Activated gamma-delta T cell treated with anti-CD3 and anti-CD28 coated beads, Interleukin-2, amount 50 U/mL, for 16 hours (primary cell): ENCODE measurements around the gene EFHD1.
"Not testable (repeated sequence)": the region's sequence is repeated elsewhere in the genome, so short reads cannot be mapped to it uniquely, and the experiment has no call there.

Source experiments
- DNase-seq: peaks from one replicate; pipeline ENCODE4 v3.0.0-alpha.2; 2020; ENCODE audit warnings: low read depth

EFHD1 gene

DNA sequence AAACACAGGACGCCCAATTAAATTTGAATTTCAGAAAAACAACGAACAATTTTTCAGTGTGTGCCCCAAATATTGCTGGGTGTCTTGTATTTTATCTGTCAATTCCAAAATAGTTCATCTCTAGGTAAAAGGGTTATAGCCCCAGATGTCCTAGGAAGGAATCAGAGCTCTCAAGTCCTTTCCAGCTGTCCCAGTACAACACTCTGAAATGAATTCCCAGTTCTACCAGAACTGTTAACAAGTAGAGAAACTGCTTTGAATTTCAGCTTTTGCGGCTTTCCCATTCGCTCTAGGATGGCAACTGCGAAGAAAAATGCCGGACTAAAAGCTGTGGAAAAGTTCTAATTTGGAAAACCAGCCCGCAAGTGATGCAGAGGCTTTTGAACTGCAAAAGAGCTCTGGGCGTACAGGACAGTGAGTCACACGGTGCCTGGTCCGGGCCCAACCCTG is 63.2 kb downstream of the EFHD1 start:
- no peak for DNase-seq

DNA sequence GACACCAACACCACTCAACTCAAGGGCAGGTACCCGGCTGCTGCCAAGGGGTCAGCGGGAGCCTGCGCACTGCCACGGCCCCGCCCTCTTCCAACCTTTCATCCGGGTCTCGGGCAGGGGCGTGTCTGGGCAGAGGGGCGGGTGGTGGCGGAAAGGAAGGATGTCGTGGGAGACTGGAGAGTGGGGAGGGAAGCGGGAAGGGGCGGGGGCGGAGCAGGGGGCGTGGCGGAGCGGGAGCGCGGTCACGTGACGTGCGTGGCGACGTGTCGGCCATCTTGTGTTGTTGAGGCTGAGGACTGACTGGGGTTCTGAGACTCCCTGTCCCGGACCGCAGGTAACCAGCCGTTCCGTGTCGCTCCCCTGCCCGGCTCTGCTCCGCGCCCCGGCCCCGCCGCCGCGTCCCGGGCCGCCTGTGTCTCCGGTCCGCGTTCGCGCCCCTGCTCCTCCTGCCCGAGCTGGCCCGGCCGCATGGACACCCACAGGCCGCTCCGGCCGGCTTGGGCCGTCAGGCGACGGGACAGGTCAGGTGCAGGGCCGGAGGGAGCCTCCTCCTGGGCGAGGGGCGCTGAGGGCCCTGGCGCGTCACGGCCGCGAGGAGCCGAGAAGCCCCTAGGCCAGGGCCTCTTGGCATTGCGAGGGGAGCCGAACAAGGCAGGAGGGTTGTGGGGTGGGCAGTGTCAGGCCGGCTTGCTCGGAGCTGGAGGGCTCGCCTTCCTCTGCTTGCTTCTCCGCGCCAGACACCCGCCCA is 63.8 kb downstream of the EFHD1 start, which contains the start of gene GIGYF2:
GIGYF2 (plus strand) TSS at position 273 of the 748 bp plus-strand sequence. CDS start 37,867 bp downstream, outside the sequence.
- DNase-seq, result peak; percentile 87

DNA sequence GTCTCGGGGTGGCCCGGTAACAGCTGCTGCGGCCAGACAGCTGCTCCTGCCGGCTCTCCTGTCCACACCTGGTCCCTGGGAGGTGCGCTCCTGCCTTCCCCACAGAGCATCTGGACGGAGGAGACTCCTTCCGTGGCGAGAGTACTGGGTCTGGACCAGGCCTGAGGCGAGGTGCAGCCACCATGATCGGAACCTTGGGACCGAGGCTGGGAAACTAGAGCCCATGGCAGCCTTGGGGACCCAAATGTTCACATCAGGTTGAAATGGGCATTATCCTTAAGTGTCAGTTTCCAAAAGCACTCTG is 64.4 kb downstream of the EFHD1 start:
- no peak for DNase-seq

DNA sequence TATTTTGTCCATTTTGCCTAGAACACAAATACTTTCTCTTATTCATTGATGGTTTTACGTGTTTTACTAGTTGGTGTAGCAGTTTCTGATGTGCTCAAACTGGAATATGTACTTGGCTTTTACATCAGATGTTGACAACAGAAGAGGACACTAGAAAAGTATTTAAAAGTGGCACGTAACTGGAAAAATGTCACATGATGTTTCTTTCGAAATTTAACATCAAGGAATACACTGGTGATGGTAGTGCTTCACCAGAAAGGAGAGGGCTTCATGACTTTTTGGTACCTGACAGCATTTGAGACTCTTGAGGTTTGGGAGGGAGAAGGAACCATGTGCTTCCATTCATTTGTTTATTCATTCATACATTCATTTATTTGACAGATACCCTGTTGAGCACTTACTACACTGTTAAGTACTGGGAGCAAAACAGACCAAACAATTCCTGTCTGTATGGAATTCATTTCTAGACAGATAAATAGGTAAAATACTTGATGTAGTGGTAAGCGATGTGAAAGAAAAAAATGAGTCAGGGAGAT is 65.2 kb downstream of the EFHD1 start:
- DNase-seq, result no peak

DNA sequence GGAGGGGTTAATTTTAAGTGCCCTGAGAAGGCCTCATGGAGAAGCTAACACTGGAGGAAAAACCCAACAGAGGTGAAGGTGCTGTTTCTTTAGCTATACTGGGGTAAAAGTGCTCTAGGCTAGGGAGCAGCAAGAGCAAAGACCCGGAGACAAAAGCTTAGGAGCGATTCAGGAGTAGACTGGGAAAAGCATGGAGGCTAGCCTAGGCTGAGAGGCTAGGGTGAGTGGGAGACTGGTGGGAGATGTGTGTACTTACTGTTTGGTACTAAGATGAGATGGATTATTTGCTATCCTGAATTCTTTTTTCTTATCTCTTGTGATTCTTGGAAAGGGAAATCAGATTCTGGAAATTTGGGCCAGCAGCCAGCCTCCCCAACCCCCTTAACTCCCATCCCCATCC is 65.7 kb downstream of the EFHD1 start:
- DNase-seq, result no peak

DNA sequence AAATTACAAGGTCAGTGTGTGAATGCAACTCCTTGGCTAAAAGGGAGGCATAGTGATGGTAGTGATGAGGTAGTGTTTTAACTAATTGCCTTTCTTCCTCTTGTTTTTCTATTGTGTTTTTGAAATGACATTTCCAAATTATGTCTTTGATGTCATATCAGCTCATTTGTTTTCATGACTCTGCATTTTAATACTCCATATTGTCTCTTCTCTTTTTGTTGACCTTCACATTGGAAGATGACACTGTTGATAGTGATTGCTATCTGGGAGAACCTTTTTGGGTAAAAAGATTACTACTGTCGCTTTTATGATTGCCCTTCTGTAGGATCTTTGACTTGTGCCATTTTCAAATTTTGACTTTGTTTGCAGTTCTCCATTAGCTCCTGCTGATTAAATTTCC is 66.8 kb downstream of the EFHD1 start:
- no peak for DNase-seq

DNA sequence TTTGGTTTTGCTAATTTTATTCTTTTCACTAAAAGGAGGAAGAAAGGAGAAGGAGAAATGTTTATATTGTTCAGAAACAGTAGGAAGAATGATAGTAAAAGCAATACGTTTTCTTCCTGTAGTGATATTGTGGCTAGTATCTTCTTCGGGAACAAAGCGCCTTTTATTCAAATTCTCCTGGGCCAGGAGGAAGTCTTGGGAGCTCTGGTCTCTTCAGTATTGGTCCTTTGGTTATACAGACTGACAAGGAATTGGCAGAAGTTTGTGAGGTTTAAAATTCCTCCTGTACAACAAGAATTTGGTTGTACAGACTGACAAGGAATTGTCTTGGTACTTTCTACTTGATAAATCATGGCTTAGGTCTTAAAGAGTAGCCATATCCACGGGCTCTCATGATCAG is 73.7 kb downstream of the EFHD1 start:
- DNase-seq, result no peak

DNA sequence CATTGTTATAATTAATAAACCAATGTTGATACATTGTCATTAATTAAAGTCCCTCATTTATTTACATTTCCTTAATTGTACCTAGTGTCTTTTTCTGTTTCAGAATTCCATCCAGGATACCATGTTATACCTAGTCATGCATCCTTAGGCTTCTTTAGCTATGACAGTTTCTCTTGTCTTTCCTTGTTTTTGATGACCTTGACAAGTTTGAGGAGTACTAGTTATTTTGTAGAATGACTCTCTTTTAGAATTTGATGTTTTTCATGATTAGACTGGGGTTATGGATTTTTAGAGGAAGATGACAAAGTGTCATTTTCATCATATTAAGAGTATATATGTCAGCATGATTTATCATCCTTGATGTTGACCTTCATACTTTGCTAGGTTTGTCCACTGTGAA is 80.1 kb downstream of the EFHD1 start:
- DNase-seq, result no peak

DNA sequence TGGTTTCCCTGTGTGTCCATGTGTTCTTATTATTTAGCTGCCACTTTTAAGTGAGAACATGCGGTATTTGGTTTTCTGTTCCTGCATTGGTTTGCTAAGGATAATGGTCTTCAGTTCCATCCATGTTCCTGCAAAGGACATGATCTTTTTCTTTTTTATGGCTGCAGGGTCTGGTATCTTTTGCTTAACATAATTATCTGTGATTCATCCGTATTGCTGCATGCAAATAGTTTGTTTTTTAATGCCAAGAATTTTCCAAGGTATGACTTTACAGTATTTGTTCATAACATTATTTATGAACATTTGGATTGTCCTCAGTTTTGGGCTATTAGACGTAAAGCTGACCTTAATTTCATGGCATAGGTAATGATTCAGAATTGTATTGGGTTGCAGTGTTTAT is 81.6 kb downstream of the EFHD1 start:
- DNase-seq, result no peak

DNA sequence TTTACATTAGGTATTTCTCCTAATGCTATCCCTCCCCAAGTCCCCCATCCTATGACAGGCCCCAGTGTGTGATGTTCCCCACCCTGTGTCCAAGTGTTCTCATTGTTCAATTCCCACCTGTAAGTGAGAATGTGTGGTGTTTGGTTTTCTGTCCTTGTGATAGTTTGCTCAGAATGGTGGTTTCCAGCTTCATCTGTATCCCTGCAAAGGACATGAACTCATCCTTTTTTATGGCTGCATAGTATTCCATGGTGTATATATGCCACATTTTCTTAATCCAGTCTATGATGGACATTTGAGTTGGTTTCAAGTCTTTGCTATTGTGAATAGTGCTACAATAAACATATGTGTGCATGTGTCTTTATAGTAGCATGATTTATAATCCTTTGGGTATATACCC is 86.7 kb downstream of the EFHD1 start:
- not testable (repeated sequence) for DNase-seq

DNA sequence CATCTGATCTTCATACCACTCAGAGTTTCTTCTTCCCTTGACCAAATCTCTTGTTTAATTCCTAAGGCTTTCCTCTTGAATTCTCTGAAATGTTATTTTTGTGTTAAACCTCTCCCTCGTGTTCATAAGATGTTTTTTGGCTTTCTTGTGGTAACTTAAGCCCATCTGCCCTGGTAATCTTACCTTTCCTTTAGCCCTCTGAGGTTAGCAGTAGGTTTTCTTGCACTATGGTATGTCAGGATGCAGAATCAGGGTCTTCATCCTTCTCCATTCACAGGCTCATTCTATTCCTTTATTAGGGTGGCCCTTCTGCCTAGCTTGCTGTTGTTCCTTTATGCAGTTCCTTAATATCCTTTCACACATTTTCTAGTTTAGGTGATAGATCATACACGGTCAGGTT is 87.9 kb downstream of the EFHD1 start:
- no peak for DNase-seq

DNA sequence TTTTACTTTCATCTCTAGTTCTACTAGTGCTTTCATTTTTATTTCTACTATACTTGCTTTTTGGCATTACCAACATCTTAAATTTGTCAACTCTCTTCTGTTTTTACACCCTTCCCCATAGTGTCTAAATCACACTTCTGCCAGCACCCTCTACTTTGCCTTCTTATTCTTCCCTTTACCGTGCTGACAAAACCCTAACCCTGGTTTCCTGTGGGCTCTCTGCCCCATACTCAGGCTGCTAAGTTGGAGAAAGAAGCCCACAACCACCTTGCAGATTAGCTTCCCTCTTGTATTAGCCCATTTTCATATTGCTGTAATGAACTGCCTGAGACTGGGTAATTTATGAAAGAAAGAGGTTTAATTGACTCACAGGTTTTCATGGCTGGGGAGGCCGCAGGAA is 88.5 kb downstream of the EFHD1 start:
- DNase-seq, result no peak

DNA sequence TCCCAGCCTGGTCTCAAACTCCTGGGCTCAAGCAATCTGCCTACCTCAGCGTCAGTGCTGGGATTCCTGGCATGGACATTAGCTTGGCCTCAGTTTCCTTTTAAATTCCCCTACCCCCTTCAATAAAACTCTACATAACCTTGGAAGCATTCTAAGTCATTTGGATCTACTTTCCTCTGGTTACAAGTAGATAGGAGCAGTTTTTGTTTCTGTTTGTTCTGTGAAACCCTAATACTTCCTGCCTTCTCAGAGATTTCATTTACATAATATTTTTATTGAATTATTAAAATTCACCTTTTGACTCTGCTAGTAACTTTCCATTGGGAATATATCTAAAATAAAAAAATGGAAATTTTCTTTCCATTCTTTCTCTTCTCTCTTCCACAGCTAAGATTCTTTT is 89.6 kb downstream of the EFHD1 start:
- no peak for DNase-seq

DNA sequence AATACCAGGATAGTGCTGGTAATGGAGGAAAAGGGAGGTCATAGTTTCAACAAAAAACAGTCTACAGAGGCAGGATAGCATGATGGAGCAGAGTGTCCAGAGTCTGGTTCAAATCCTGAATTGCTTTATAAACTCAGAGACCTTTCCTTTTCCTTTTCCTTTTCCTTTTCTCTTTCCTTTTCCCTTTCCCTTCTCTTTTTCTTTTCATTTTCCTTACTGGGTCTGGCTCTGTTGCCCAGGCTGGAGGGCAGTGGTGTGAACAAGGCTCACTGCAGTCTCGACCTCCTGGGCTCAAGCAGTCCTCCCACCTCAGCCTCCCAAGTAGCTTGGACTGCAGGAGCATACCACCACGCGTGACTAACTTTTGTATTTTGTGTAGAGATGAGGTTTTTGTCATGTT is 95.4 kb downstream of the EFHD1 start:
- DNase-seq, result no peak

DNA sequence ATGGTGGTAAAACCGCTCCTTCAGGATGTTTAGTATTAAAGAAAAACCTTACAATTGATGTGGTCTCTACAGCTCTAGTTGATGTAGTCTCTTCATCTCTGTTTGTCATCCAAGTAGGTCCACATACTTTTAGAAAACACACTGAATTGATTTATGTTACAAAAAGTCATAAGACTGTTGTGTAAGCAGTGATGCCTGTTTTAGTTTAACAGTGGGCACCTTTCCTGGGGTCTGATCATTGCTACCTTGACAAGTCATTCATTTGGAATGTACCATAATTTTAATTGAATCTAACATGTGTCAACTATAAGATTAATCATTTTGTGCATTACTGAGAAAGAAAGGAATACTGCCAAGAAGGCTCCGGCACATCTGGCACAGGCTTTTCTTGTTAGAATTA is 98.1 kb downstream of the EFHD1 start:
- DNase-seq, result no peak
